PC-3 (cell line): ENCODE results near the gene RPS16. TPM values are rescaled to one million over a fixed set of nuclear protein-coding genes. Genes with fewer than 3 reads are reported as not detected.

Experiments used
- ATAC-seq: fragments of 200-7000 bp; cut with Tn5 transposase; 2 replicates; pipeline ENCODE4 v1.9.1; 2020; ENCODE audit warnings: mild to moderate bottlenecking, moderate library complexity
- BruUV-seq: library from RNA; stranded (reverse); fragments of 400-500 nt; replicated peaks from 2 replicates; lab custom pipeline; 2021; lab: Mats Ljungman, UMichigan
- CTCF ChIA-PET: fragments of 300-600 bp; sonication (Branson Sonifier 250); formaldehyde crosslinking; loops from one replicate; lab custom pipeline; 2022; ENCODE audit warnings: antibody characterized with exemption; lab: Charles Lee
- POLR2A ChIA-PET: fragments of 300-600 bp; sonication (Branson Sonifier 250); formaldehyde crosslinking; loops from one replicate; lab custom pipeline; 2022; ENCODE audit warnings: antibody characterized with exemption; ENCODE audit not compliant: unreplicated experiment; lab: Charles Lee
- DNase-seq: peaks from one replicate; pipeline ENCODE4 v3.0.0-alpha.2; 2015
- H2AFZ ChIP-seq: fragments of 300-600 bp; sonication (generic); 2 replicates; pipeline ENCODE4 v1.6.0; 2016; ENCODE audit warnings: antibody characterized with exemption, low read length
- H3F3A ChIP-seq: fragments of 300-600 bp; sonication (generic); one replicate; pipeline ENCODE4 v1.6.0; 2017; ENCODE audit warnings: antibody characterized with exemption, low read length, control low read depth, mild to moderate bottlenecking; ENCODE audit not compliant: unreplicated experiment
- H3K27ac ChIP-seq: fragments of 300-600 bp; sonication (generic); 2 replicates; pipeline ENCODE4 v1.5.1; 2016; ENCODE audit warnings: mild to moderate bottlenecking, low read length
- H3K27me3 ChIP-seq: fragments of 300-600 bp; sonication (generic); 2 replicates; pipeline ENCODE4 v1.6.1; 2016; ENCODE audit warnings: low read length, mixed read lengths
- H3K36me3 ChIP-seq: fragments of 300-600 bp; sonication (generic); 2 replicates; pipeline ENCODE4 v1.6.1; 2016; ENCODE audit warnings: low read depth, mixed run types, low read length, mixed read lengths
- H3K4me1 ChIP-seq: fragments of 300-600 bp; sonication (generic); 2 replicates; pipeline ENCODE4 v1.5.1; 2016; ENCODE audit warnings: low read length; ENCODE audit not compliant: insufficient read depth
- H3K4me2 ChIP-seq: fragments of 300-600 bp; sonication (generic); 2 replicates; pipeline ENCODE4 v1.6.0; 2016; ENCODE audit warnings: low read length
- H3K4me3 ChIP-seq: fragments of 300-600 bp; sonication (generic); 2 replicates; pipeline ENCODE4 v1.5.1; 2016; ENCODE audit warnings: mild to moderate bottlenecking, low read length, mixed read lengths
- H3K79me2 ChIP-seq: fragments of 300-600 bp; sonication (generic); 2 replicates; pipeline ENCODE4 v1.6.1; 2017; ENCODE audit warnings: low read length, mixed read lengths
- H3K9ac ChIP-seq: fragments of 300-600 bp; sonication (generic); 2 replicates; pipeline ENCODE4 v1.6.0; 2016; ENCODE audit warnings: mild to moderate bottlenecking, low read length
- H3K9me2 ChIP-seq: fragments of 300-600 bp; sonication (generic); replicated peaks from 2 replicates; pipeline ENCODE4 v1.6.1; 2016; ENCODE audit warnings: mixed run types, low read length, mixed read lengths
- H3K9me3 ChIP-seq: fragments of 300-600 bp; sonication (generic); 2 replicates; pipeline ENCODE4 v1.6.1; 2016; ENCODE audit warnings: low read length, mixed read lengths
- H4K20me1 ChIP-seq: fragments of 300-600 bp; sonication (generic); 2 replicates; pipeline ENCODE4 v1.6.1; 2016; ENCODE audit warnings: low read length, mixed read lengths
- CTCF ChIP-seq: fragments of 300-600 bp; sonication (generic); conservative IDR thresholded peaks from 2 replicates; pipeline ENCODE4 v1.5.1; 2017; ENCODE audit warnings: antibody characterized with exemption, low read depth, mild to moderate bottlenecking, low read length
- EZH2 ChIP-seq: fragments of 300-600 bp; sonication (generic); IDR thresholded peaks from one replicate; pipeline ENCODE4 v1.6.1; 2017; ENCODE audit warnings: antibody characterized with exemption, mild to moderate bottlenecking, low read length; ENCODE audit not compliant: unreplicated experiment
- EZH2phosphoT487 ChIP-seq: fragments of 300-600 bp; sonication (generic); IDR thresholded peaks from 2 replicates; pipeline ENCODE4 v1.6.1; 2018; ENCODE audit warnings: mild to moderate bottlenecking, antibody characterized with exemption, low read length, borderline replicate concordance
- intact Hi-C: fragments of 100-400 bp; cut with micrococcal nuclease; formaldehyde crosslinking; loops from 2 replicates; pipeline ENCODE4 v1.9.0; 2023
- total RNA-seq: library from RNA; depleted of rRNA; stranded (reverse); fragments of >200 nt; gene quantifications from 2 replicates; pipeline ENCODE4 v1.2.3, GENCODE V29; 2014

The RPS16 gene
- total RNA-seq, 1 experiment from 2014 or later = 418 TPM

DNA sequence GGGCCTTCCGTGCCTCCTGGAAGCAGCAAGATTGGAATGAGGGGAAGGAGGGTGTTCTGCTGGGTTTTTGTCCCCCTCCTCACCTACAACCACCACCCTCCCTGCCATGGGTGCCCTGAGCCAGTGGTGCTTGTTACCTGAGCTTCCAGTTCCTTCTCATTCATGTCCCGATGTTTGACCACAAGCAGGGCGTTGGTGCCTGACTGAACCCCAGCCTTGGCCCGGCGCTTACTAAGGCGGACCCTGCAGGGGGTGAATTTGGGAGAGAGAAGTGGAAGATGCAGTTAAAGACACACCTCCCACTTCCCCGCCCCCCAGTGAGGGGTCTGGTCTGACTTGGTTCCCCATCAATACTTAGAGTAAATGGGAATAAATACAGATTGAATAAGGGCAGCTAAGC is 49.2 kb downstream of the RPS16 start:
- Histone ChIP-seq H3K36me3 (no peaks in the 10 kb centered on the region; the same call in none of the 2 replicates), H2AFZ (no peak overlapping the region), H3K27ac (no peak overlapping the region), H3K4me3 (no peak overlapping the region), H3K27me3 (no peaks in the 10 kb centered on the region), H4K20me1 (no peaks in the 10 kb centered on the region), H3F3A (no peaks in the 10 kb centered on the region), H3K79me2 (peaks cover 15% of the 10 kb centered on the region), H3K4me2 (no peak overlapping the region), H3K4me1 (peaks cover 6% of the 10 kb centered on the region; the same call in 1 of the 2 replicates), H3K9ac (no peak overlapping the region), H3K9me3 (no peaks in the 10 kb centered on the region), H3K9me2 (no peaks in the 10 kb centered on the region)
- TF ChIP-seq EZH2 = no peak
- no peak for TF ChIP-seq CTCF
- no peak for TF ChIP-seq EZH2phosphoT487
- intact Hi-C loops = no loop called here
- POLR2A ChIA-PET = no interaction called here
- DNase-seq = no peak
- no TSS peak for BruUV-seq
- no peak for ATAC-seq
- CTCF ChIA-PET = no interaction called here

DNA sequence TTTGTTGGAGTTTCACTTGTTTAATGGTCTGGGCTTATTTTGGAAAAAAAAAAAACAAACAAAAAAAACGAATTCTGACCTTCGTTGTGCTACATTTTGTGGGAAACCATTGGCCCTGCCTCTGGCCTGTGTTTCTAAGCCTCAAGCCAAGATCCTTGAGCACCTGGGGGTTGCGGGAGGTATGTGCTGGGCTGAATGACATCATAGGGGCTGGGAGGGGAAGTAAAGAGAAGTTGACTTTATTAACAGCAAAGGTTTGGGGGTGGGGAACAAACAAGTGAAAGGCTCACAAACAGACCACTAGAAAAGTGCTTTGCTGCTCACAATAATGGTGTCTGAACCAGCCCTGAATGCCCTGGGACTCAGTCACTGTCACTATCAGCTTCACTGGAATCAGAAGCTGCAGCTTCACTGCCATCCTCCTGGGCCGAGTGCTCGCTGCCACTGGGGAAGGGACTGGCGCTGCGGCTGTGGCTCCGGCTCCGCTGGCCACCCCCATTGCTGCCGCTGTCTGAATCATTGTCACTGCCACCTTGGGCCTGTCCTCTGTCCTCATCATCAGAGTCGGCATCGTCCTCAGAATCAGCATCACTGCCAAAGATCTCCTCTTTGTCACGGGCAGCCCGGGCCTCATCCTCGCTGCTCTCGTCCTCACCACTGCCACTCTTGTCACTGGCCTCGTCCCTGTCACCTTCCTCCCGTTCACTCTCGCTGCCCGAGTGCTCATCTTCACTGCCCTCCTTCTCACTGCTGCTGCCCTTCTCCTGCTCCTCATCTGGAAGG is 49.9 kb downstream of the RPS16 start:
- H3K27me3 ChIP-seq = no peaks in the 10 kb centered on the region
- H3K36me3 ChIP-seq = no peaks in the 10 kb centered on the region; the same call in none of the 2 replicates
- no peak overlapping the region for H3K27ac ChIP-seq
- no peaks in the 10 kb centered on the region for H3K9me2 ChIP-seq
- TF ChIP-seq EZH2 = no peak
- TF ChIP-seq CTCF = no peak
- no peak for TF ChIP-seq EZH2phosphoT487
- H3K9ac ChIP-seq = no peak overlapping the region
- peaks cover 15% of the 10 kb centered on the region for H3K79me2 ChIP-seq
- H3K4me2 ChIP-seq = no peak overlapping the region
- no peaks in the 10 kb centered on the region for H3K9me3 ChIP-seq
- BruUV-seq = TSS peak; percentile 24
- peaks cover 6% of the 10 kb centered on the region; the same call in 1 of the 2 replicates for H3K4me1 ChIP-seq
- intact Hi-C loops = no loop called here
- no peak overlapping the region for H3K4me3 ChIP-seq
- no peak overlapping the region for H2AFZ ChIP-seq
- H4K20me1 ChIP-seq = no peaks in the 10 kb centered on the region
- ATAC-seq (no peak), DNase-seq (no peak)
- CTCF ChIA-PET = no interaction called here
- H3F3A ChIP-seq = no peaks in the 10 kb centered on the region
- POLR2A ChIA-PET = no interaction called here
